Fibroblast of lung (primary cell): ENCODE data around the gene AP1AR. TPM values are rescaled to one million over a fixed set of nuclear protein-coding genes. Genes with fewer than 3 reads are reported as not detected.
A peak's percentile ranks its signal among the peaks of the same experiment; 100 is the strongest.

Experiments used
- DNase-seq, 2 donors: peaks; one replicate each; pipeline versions ENCODE4 v3.0.0 to v3.0.0-alpha.2; 2010; ENCODE audit warnings: low read depth in 2 of 2
- H2AFZ ChIP-seq: 2 replicates; pipeline ENCODE4 v1.5.1; 2012; ENCODE audit warnings: low read length, control low read depth, inconsistent platforms
- H3K27ac ChIP-seq: 2 replicates; pipeline ENCODE4 v1.5.1; 2011; ENCODE audit warnings: low read length, control low read depth; ENCODE audit not compliant: insufficient read depth
- H3K27me3 ChIP-seq: 2 replicates; pipeline ENCODE4 v1.5.1; 2011; ENCODE audit warnings: mild to moderate bottlenecking, low read length; ENCODE audit not compliant: control insufficient read depth, insufficient read depth
- H3K36me3 ChIP-seq: 2 replicates; pipeline ENCODE4 v1.5.1; 2011; ENCODE audit warnings: low read length; ENCODE audit not compliant: control insufficient read depth, insufficient read depth
- H3K4me1 ChIP-seq: 2 replicates; pipeline ENCODE4 v1.5.1; 2011; ENCODE audit warnings: low read length; ENCODE audit not compliant: control insufficient read depth, insufficient read depth; ENCODE audit errors: extremely low read depth
- H3K4me2 ChIP-seq: 2 replicates; pipeline ENCODE4 v1.5.1; 2011; ENCODE audit warnings: low read length, control low read depth; ENCODE audit not compliant: insufficient read depth; ENCODE audit errors: extremely low read depth
- H3K4me3 ChIP-seq, 4 experiments: fragments of 200-600 bp in 1 of 4; sonication (generic) in 1 of 4; replicated peaks in 1 of 4; 2 replicates each; pipeline ENCODE4 v1.5.1; 2011 to 2016; ENCODE audit warnings: low read length in 4 of 4, low read depth in 3 of 4, mild to moderate bottlenecking in 3 of 4, control low read depth in 2 of 4, inconsistent platforms in 1 of 4, mixed read lengths in 1 of 4; ENCODE audit not compliant: insufficient read depth in 1 of 4; ENCODE audit errors: control extremely low read depth in 1 of 4
- H3K79me2 ChIP-seq: 2 replicates; pipeline ENCODE4 v1.5.1; 2012; ENCODE audit warnings: mild to moderate bottlenecking, low read length, inconsistent platforms; ENCODE audit not compliant: control insufficient read depth, insufficient read depth
- H3K9ac ChIP-seq: 2 replicates; pipeline ENCODE4 v1.5.1; 2011; ENCODE audit warnings: mild to moderate bottlenecking, low read length, control low read depth; ENCODE audit not compliant: insufficient read depth
- H3K9me3 ChIP-seq: 2 replicates; pipeline ENCODE4 v1.5.1; 2012; ENCODE audit warnings: low read depth, low read length; ENCODE audit not compliant: control insufficient read depth, insufficient read depth
- H4K20me1 ChIP-seq: 2 replicates; pipeline ENCODE4 v1.5.1; 2011; ENCODE audit warnings: low read length; ENCODE audit not compliant: control insufficient read depth, insufficient read depth; ENCODE audit errors: extremely low read depth
- EZH2 ChIP-seq: IDR thresholded peaks from 2 replicates; pipeline ENCODE4 v1.5.1; 2012; ENCODE audit warnings: low read length, control low read depth, mild to moderate bottlenecking; ENCODE audit errors: missing control alignments
- polyA plus RNA-seq, 2 donors: library from polyadenylated mRNA; depleted of rRNA in 1 of 2; stranded (reverse) in 1 of 2; unstranded in 1 of 2; fragments of >200 nt; gene quantifications; 2 replicates each; pipeline ENCODE4 v1.2.1, GENCODE V29; 2011 to 2012; ENCODE audit warnings: missing spikeins in 1 of 2
- total RNA-seq: library from RNA; depleted of rRNA; stranded (reverse); fragments of >200 nt; gene quantifications from 2 replicates; pipeline ENCODE4 v1.2.1, GENCODE V29; 2014
- TF ChIP-seq, protein P1 (sequence below), 2 donors: IDR thresholded peaks in 1 of 2; conservative IDR thresholded peaks in 1 of 2; 1 replicate in 1 of 2; 2 replicates in 1 of 2; pipeline ENCODE4 v1.5.1; 2011 to 2012; ENCODE audit warnings: low read length in 2 of 2, control low read depth in 1 of 2, inconsistent platforms in 1 of 2, low read depth in 1 of 2, mild to moderate bottlenecking in 1 of 2

Gene AP1AR
- total and polyA plus RNA-seq, 2 donors (not counting 1 experiment from before 2014, with no cell fraction given) = 8.4 to 30.9 TPM

DNA sequence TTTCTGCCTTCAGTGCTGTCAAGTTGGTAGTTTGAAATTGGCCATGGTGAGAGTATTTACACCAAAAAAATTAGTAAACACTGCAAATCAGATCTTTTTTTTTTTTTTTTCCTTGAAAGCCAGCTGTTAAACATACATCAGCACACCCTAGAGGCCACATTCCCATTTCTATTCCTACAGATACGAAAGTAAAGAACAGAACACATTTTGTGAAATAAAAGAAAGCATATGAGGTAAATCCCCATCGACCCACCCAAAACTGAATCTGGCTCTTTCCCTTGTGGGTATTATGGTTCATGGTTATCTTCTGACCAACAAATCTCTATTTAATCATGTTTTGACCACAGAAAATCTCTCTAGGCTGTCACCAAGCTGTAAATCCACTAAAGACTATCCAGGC is 41.8 kb upstream of the AP1AR start:
- H3K4me3 ChIP-seq = no peak overlapping the region
- H3K9me3 ChIP-seq = no peaks in the 10 kb centered on the region
- H3K27me3 ChIP-seq = no peaks in the 10 kb centered on the region
- no peaks in the 10 kb centered on the region for H3K79me2 ChIP-seq
- peak in 1 of 2 donors; percentile 62 for DNase-seq
- no peaks in the 10 kb centered on the region for H4K20me1 ChIP-seq
- H2AFZ ChIP-seq = no peak overlapping the region
- no peaks in the 10 kb centered on the region for H3K36me3 ChIP-seq
- TF ChIP-seq, protein P1, sequence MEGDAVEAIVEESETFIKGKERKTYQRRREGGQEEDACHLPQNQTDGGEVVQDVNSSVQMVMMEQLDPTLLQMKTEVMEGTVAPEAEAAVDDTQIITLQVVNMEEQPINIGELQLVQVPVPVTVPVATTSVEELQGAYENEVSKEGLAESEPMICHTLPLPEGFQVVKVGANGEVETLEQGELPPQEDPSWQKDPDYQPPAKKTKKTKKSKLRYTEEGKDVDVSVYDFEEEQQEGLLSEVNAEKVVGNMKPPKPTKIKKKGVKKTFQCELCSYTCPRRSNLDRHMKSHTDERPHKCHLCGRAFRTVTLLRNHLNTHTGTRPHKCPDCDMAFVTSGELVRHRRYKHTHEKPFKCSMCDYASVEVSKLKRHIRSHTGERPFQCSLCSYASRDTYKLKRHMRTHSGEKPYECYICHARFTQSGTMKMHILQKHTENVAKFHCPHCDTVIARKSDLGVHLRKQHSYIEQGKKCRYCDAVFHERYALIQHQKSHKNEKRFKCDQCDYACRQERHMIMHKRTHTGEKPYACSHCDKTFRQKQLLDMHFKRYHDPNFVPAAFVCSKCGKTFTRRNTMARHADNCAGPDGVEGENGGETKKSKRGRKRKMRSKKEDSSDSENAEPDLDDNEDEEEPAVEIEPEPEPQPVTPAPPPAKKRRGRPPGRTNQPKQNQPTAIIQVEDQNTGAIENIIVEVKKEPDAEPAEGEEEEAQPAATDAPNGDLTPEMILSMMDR (conservative IDR thresholded peaks at IDR 0.05 in 1 of 2, IDR thresholded peaks at IDR 0.05 in 1 of 2; ENCODE audit: low read depth in 1 of 2, low read length in 2 of 2) = peak; percentile 24 to 27
- no peak for TF ChIP-seq EZH2
- no peak overlapping the region for H3K27ac ChIP-seq
- H3K4me2 ChIP-seq = no peak overlapping the region
- no peaks in the 10 kb centered on the region for H3K4me1 ChIP-seq
- H3K9ac ChIP-seq = no peak overlapping the region

DNA sequence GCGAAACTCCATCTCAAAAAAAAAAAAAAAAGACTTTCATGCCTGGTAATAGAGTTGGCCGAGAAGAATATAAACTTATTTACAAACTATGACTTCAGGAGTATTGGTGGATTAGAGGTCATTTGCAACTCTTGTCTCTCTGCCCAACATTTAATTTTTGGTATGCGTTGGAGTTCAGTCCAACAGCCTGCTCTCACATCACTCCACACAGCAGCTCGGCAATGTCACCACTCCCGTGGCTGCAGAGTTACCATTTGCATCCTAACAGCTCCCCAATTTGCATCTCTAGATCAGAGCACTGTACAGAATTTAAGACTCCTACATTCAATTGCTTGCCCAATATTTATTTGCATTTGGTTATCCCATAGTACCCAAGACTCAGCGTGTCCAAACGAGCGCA is 40.9 kb upstream of the AP1AR start:
- no peaks in the 10 kb centered on the region for H3K27me3 ChIP-seq
- no peak for TF ChIP-seq EZH2
- TF ChIP-seq, protein P1 (conservative IDR thresholded peaks at IDR 0.05 in 1 of 2, IDR thresholded peaks at IDR 0.05 in 1 of 2; ENCODE audit: low read depth in 1 of 2, low read length in 2 of 2) = no peak
- no peak overlapping the region for H2AFZ ChIP-seq
- no peaks in the 10 kb centered on the region for H4K20me1 ChIP-seq
- H3K27ac ChIP-seq = no peak overlapping the region
- no peaks in the 10 kb centered on the region for H3K4me1 ChIP-seq
- H3K36me3 ChIP-seq = no peaks in the 10 kb centered on the region
- H3K79me2 ChIP-seq = no peaks in the 10 kb centered on the region
- no peak overlapping the region for H3K4me2 ChIP-seq
- H3K9me3 ChIP-seq = no peaks in the 10 kb centered on the region
- H3K4me3 ChIP-seq = no peak overlapping the region
- H3K9ac ChIP-seq = no peak overlapping the region
- no peak for DNase-seq

DNA sequence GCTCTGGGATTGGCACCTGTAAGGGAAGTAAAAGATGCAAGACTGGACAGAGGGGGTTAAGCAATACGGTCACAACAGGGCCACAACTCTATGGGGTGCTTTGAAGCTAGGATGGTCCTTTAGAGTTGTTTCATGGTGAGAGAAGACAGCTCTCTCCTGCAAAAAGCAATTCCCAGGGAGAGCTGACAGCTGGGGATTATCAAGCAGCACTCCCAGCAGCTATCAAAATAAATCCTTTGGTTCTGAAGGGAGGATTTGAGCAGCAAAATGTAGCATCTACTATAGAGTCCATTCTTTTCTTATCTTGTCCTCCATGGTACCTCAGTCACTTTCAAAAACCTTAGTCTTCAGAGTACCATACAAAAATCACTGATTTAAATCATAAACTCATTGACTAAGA is 35.1 kb upstream of the AP1AR start:
- Histone ChIP-seq H4K20me1 (no peaks in the 10 kb centered on the region), H3K36me3 (no peaks in the 10 kb centered on the region), H3K4me2 (no peak overlapping the region), H3K9me3 (no peaks in the 10 kb centered on the region), H3K4me1 (no peaks in the 10 kb centered on the region), H2AFZ (no peak overlapping the region), H3K27ac (no peak overlapping the region), H3K27me3 (no peaks in the 10 kb centered on the region), H3K79me2 (no peaks in the 10 kb centered on the region), H3K4me3 (no peak overlapping the region), H3K9ac (no peak overlapping the region)
- DNase-seq = peak in 1 of 2 donors; percentile 40
- TF ChIP-seq EZH2 = no peak
- TF ChIP-seq, protein P1 (conservative IDR thresholded peaks at IDR 0.05 in 1 of 2, IDR thresholded peaks at IDR 0.05 in 1 of 2; ENCODE audit: low read depth in 1 of 2, low read length in 2 of 2) = no peak
